Activated effector memory CD4-positive, alpha-beta T cell treated with anti-CD3 and anti-CD28 coated beads, Interleukin-2, amount 50 U/mL, for 16 hours (primary cell): Measurements from ENCODE around the gene MMP13.
"Not testable (repeated sequence)": the region's sequence is repeated elsewhere in the genome, so short reads cannot be mapped to it uniquely, and the experiment has no call there.

Experiments used
- DNase-seq: peaks from one replicate; pipeline ENCODE4 v3.0.0-alpha.2; 2020

Gene MMP13

GRCh38 chr11:102955624-102956023 is at the start of gene MMP13:
MMP13 (minus strand) TSS chr11:102955732; CDS start chr11:102955705, 27 bp downstream.
- no peak for DNase-seq

- DNase-seq: not testable (repeated sequence)
Measured at GRCh38 chr11:103004234-103004633, 48.7 kb upstream of the MMP13 start.

- DNase-seq: no peak
Measured at GRCh38 chr11:102994105-102994504, 38.6 kb upstream of the MMP13 start.

DNA sequence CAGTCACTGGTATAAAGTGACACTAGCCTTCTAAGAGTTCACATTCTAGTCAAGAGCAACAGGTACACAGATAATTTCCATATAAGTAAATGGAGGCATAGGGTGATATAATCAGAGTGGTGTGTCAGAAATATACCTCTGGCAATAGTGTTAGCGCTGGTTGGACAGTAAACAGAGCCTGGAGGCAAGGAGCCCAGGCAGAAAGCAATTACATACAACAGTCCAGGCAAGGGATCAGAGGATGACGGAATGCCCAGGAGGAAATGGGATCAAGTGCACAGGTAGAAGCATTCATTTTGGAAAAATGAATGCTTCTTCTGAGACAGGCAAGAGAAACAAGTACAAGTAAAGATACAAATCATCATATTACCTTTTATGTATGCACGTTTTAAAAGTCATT is 36.2 kb upstream of the MMP13 start:
- DNase-seq: no peak

DNA sequence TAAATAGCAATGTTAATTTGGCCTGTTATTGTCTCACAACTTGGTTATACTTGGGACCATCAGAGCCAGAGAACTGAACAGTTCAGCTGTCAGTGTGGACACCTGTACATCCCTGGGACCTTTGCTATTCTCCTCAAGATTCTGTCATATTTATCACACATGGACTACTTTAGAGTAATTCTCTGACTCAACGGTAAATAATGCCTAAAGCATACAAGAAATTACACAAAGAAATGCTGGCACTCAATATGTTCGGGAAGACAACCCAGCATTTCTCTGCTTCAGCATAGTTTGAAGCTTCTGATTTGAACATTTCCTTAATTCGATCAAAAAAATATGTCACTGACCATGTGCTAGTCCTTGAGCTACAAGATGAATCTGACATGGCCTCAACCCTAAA is 34.6 kb upstream of the MMP13 start:
- no peak for DNase-seq

DNA sequence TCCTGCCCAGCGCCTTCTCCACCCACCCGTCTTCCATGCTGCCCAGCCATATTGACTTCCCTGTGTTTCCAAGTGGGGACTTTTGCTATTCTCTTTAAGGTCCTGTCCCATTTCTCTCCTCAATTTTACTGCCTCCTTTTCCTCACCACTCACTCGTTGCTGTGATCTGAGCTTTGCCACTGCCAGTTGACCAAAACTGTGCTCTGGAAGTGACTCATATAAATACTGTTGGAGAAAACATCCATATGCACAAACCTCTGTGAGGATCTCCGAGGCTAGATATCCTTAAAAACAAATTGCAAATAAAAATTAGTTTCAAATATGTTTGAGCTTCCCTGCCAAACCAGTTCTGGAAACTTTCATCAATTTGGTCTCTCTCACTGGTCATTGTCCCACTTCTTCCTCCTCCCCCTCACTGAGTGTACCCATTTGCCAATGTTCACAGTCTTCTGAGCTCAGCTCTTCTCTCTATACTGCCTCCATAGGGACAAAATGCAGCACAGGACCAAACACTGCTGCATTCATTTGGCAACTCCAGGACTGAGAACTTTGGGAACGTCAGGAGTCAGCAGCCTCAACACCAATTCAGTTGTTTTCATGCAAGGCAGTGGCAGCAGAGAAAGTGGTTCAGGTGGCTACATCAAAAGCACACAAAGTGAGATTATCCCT is 34.0 kb upstream of the MMP13 start:
- no peak for DNase-seq

DNA sequence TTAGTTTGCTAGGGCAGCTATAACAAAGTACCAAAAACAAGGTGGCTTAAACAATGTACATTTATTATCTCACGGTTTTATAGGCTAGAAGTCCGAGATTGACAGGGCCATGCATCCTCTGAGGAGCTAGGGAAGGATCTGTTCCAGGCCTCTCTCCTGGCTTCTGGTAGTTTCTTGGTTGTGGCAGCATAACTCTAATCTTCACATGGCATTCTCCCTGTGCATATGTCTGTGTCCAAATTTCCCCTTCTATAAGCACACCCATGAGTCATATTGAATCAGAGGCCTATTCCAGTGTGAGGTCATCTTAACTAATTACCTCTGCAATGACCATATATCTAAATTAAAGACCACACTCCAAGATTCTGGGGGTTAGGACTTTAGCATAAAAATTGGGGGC is 31.3 kb upstream of the MMP13 start:
- DNase-seq: no peak

- DNase-seq: no peak
Measured at GRCh38 chr11:102985850-102986249, 30.3 kb upstream of the MMP13 start.

GRCh38 chr11:102983486-102983885 is 28.0 kb upstream of the MMP13 start:
- no peak for DNase-seq

DNA sequence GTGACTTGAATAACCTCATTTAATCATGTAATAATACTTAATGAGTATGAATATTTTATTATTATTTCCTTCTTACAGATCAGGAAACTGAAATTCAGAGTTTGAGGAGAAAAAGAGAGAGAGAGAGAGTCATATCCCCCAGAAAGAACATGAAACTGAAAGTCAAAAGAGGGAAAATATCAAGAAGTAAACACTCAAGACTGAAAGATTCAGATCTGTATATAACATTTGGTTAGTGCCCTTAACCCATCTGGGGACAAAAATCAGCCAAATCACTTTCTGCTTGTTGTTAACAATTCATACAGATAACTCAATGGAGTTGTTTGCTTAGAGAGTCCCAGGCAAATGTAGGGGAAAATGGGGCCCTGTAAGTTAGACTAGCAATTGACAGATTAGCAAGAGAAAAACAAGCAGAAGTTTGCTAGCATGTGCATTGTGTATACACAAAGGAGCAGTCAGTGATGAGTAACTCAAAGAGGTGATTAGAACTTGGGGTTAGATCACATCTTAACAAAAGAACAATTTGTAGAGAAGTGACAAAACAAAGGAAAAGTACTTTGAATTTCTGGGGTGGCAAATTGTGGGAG is 25.9 kb upstream of the MMP13 start:
- no peak for DNase-seq

DNA sequence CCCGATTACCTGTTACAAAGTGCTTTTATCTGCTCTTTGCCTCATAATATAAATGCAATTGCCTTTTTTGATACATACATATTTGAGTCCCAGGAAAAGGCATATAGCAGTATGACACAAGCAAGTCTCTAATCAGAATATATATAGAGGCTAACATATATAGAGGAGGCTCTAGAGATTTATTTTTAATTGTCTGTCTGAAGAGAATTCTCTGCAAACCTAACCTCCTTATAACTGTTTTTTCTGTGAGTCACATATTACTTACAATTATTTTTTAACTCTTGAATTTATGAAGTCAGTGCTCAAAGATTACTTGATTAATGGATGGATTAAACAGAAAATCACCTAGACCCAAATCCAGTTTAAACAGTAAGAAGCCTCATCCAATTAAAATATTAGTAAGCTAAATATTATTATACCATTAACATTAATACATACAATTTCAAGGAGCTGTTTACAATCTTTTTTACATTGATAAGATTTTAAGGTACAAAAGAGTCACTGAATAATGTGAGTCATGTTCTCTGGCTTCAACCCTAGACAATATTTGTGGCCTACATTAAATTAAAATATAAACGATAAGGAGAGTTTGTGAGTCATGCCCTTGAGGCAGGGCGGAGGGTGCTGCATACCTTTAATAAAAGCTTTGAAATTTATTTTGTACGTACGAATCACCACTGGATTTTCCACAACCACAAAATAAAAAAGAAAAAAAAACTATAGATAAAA is 19.2 kb upstream of the MMP13 start:
- no peak for DNase-seq

DNA sequence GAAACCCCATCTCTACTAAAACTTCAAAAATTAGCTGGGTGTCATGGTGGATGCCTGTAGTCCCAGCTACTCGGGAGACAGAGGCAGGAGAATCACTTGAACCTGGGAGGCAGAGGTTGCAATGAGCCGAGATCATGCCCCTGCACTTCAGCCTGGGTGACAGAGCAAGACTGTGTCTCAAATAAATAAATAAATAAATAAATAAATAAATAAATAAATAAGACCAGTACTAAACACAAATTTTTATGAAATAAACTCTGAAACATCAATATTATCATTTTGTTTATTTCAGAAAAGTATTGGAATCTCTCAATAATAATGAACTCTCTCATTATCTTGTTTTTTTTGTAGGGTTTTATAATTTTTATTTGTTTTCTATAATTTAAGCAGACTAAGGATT is 18.2 kb upstream of the MMP13 start:
- DNase-seq: not testable (repeated sequence)

DNA sequence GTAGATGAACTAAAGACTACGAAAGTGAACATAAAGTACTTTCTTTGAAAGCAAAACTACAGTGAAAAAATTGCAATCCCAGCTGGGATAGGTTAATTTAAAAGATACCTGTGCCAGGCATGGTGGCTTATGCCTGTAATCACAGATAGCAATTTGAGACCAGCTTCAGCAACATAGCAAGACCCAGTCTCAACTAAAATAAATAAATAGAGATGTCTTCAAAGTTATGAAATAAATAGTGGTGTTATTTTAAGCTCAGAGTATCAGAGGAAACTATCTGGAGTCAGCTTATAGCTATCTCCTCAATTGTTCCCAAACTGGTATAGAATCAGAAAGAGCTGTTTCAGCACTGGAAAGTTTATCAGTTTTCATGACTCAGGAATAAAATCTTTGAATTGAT is 17.3 kb upstream of the MMP13 start:
- DNase-seq: no peak

GRCh38 chr11:102971766-102972165 is 16.2 kb upstream of the MMP13 start:
- DNase-seq: no peak

DNA sequence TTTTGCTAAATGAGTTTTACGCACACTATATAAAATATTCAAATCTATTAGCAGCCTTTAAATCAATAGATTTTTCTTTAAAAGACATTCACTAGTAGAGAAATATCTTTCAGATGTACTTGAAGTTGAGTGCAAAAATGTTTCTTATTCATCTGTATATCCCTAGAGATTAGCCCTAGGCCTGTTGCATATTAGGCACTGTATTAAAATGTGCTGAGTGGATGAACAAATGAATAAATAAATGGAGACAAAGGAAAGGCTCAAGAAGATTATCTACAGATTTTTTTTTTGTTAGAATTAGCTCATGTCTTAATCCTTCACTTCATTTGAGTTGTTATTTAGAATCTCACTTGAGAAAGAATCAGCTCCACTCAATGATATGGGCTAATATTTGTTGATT is 12.0 kb upstream of the MMP13 start:
- no peak for DNase-seq

GRCh38 chr11:102966011-102966410 is 10.5 kb upstream of the MMP13 start:
- DNase-seq: no peak

DNA sequence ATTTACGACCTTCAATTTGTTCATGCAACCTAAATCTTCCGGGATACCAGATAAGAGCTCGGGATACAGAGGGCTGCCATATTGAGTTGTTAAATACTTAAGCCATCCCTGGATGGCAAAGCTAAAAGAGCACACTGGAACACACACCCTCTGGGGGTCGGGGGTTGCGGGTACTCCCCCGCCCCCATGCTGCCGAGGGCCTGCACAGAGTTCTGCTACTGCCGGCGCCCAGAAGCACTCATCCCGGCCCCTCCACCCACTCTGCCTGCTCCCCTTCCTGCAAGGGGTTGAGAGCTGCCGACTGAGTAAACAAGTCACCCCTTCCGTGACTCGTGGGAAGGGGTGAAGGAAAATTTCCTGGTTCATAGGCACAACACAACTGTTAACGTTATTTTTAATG is 9.3 kb upstream of the MMP13 start:
- no peak for DNase-seq

- no peak for DNase-seq
Measured at GRCh38 chr11:102957953-102958352, 2.4 kb upstream of the MMP13 start.

GRCh38 chr11:102950622-102951081 is 4.9 kb downstream of the MMP13 start:
- no peak for DNase-seq

DNA sequence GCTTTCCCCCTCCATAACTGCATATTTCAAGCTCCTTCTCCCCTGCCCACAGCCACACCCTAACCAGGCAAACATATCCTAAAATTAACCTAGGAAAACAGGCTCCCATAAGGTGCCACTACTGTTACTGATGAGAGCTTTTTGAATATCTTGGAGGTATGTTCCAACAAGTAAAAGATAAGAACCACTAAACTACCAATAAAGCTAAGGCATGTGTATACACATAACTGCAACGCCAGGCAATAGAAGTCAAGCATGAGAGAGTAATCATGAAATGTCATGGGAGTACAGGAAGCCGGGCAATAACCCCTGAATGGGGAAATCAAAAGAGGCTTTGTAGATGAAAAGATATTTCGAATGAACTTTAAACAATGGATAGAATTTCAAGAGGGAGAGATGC is 9.3 kb downstream of the MMP13 start:
- DNase-seq: no peak

- DNase-seq: no peak
Measured at GRCh38 chr11:102940714-102941588, 14.6 kb downstream of the MMP13 start.

GRCh38 chr11:102936864-102937509 is 18.5 kb downstream of the MMP13 start:
- DNase-seq: no peak

- no peak for DNase-seq
Measured at GRCh38 chr11:102935514-102935913, 20.0 kb downstream of the MMP13 start.
